A204.1 (cell line): ENCODE data around the gene SLC35G1.

Source experiments
- FAIRE-seq: peaks from 2 replicates; lab custom pipeline; 2012; peaks lifted over from hg19 to GRCh38; lab: Jason Lieb, UNC

SLC35G1 gene

GRCh38 chr10:93951905-93952304, 58.1 kb downstream of the SLC35G1 start:
- FAIRE-seq = no peak
